Omental fat pad (tissue), 4 donors: ENCODE measurements around the gene ZNF529. TPM values are rescaled to one million over a fixed set of nuclear protein-coding genes. Genes with fewer than 3 reads are reported as not detected.
A peak's percentile ranks its signal among the peaks of the same experiment; 100 is the strongest.

Source experiments
- ATAC-seq: fragments of 150-250 bp; one replicate; pipeline ENCODE4 v1.9.1; 2016; ENCODE audit warnings: mild to moderate bottlenecking, moderate library complexity; ENCODE audit not compliant: low FRiP score
- DNase-seq: peaks from one replicate; pipeline ENCODE4 v3.0.0-alpha.2; 2019; ENCODE audit warnings: low spot score
- total RNA-seq, 4 donors: library from RNA; depleted of rRNA; stranded (reverse); fragments of >200 nt; gene quantifications; one replicate each; pipeline ENCODE4 v1.1.0, GENCODE V29; 2016
- TF ChIP-seq, protein P1 (sequence below), 3 donors: fragments of 450-650 bp; IDR thresholded peaks; one replicate each; pipeline ENCODE4 v1.5.1; 2016 to 2017; ENCODE audit warnings: antibody characterized with exemption in 3 of 3, mild to moderate bottlenecking in 3 of 3, moderate library complexity in 2 of 3

The ZNF529 gene
- total RNA-seq, 4 donors from 2014 or later = 9.8 to 17.1 (median 11.9) TPM

DNA sequence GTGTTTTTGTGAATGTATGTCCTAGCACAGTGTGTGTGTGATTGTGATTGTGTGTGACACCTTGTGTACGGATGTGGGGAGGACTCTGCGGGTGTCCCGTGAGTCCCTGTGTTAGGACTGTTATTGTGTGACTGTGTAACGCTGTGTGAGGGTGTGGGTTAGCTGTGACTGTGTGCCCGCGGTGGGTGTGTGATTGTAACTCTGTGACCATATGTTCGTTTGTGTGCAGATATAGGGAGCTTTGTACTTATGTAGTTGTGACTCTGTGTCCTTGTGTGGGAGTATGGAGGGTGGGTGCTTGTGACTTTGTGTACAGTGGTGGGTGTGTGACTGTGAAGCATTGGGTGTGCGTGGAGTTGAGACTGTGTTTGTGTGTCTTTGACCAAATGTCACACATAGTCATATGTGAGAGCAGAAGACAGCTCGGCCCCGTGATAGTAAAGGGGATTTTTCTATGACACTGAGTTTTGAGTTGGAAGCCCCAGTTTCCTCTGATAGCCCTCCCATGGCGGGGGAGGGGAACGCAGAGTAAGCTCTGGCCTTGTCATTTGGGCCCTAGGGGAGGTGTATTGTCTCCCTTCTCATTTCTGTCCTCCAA lies 44.1 kb downstream of the ZNF529 start:
- no peak for ATAC-seq
- TF ChIP-seq, protein P1, sequence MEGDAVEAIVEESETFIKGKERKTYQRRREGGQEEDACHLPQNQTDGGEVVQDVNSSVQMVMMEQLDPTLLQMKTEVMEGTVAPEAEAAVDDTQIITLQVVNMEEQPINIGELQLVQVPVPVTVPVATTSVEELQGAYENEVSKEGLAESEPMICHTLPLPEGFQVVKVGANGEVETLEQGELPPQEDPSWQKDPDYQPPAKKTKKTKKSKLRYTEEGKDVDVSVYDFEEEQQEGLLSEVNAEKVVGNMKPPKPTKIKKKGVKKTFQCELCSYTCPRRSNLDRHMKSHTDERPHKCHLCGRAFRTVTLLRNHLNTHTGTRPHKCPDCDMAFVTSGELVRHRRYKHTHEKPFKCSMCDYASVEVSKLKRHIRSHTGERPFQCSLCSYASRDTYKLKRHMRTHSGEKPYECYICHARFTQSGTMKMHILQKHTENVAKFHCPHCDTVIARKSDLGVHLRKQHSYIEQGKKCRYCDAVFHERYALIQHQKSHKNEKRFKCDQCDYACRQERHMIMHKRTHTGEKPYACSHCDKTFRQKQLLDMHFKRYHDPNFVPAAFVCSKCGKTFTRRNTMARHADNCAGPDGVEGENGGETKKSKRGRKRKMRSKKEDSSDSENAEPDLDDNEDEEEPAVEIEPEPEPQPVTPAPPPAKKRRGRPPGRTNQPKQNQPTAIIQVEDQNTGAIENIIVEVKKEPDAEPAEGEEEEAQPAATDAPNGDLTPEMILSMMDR (IDR thresholded peaks at IDR 0.05) = no peak

DNA sequence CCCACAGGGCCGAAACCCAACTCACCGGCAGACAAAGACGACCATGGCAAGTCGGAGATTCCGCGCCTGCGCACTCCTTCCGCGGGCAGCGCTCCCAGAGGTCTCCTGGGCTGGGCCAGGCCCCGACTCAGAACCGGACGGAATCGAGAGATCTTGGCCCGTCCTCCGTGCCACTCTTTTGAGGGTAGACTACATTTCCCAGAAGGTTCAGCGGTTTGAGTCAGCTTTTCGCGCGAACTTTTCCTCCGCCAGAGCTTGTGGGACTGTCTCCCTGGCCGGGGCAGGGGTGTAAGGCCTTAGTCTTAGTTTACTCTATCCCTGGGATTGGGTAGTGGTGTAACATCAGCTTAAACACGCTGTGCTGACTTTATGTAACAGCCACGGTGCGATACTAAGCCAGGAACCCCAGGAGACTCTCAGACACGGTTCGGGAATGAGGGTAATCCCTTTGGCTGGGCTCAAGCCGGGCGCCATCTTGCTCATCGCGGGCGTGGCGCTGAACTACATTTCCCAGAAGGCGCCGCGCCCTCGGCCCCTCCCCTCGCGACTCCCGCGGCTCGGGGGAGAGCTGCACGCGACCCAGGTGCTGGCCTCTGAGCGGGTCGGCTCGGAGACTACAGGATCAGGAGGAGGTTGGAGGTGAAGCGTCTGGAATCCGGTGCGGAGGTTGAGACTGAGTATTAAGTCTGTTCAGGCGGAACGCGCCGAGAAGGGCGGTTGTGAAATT lies 44.7 kb downstream of the ZNF529 start, which contains the start of gene ZNF260:
Gene ZNF260, minus strand, starts transcription at position 78 of the 727 bp plus-strand sequence. CDS start 13,033 bp downstream, outside the sequence.
- peak; percentile 99 for ATAC-seq
- TF ChIP-seq, protein P1 (IDR thresholded peaks at IDR 0.05) = no peak

More for the DNA sequence above, 44.1 kb downstream of the ZNF529 start:
- no peak for DNase-seq

DNA sequence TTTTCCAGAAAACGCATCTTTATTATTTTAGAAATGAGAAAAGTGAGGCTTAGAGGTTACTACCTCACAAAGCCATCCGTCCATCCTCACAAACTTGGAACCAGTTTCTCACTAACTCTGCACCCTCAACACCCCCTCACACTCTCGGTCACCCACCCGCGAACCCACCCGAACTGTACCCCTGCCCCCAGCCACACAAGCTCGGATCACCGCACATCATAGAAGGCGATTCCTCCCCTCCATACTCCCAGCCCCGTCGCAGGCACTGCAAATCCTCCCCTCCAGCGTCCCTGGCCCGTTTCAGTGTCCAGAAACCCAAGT lies 45.3 kb downstream of the ZNF529 start:
- no peak for DNase-seq
- ATAC-seq = peak; percentile 25
- TF ChIP-seq, protein P1 (IDR thresholded peaks at IDR 0.05) = no peak

More for the DNA sequence above, 44.7 kb downstream of the ZNF529 start, which contains the start of gene ZNF260:
- peak; percentile 85 for DNase-seq

DNA sequence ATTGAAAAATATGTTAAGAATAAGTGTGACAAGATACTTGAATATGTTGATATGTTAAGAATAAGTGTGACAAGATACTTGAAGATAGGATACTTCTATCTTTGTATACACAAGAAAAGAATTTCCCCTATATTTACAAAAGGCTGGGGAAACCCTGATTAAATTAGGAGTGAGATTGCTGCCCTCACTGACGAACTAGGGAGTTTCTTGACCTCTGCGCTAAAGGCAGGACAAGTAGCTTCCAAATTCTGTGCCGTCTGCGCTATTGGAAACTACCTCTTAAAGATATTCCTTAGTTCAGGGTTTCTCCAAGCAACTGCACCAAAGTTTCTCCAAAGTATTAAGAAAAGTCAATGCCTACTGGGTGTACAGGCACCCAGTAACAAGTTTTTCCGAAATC lies 45.8 kb downstream of the ZNF529 start:
- ATAC-seq = no peak
- TF ChIP-seq, protein P1 (IDR thresholded peaks at IDR 0.05) = no peak
- DNase-seq = no peak

DNA sequence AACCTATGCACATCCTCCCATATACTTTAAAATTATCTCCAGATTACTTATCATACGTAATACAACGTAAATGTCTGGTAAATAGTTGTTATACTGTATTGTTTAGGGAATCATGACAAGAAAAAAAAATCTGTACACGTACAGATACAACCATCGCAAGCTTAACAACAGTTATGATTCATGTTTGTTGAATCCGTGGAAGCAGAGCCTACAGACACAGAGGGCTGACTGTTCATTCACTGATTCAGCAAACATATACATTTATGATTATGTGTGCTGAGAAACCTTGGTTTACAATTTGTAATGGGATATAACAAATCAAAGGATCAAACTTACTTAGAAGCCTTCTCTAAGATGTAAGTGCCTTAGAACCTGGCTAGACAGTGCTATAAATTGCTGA lies 46.5 kb downstream of the ZNF529 start:
- TF ChIP-seq, protein P1 (IDR thresholded peaks at IDR 0.05) = no peak
- ATAC-seq (no peak), DNase-seq (no peak)

DNA sequence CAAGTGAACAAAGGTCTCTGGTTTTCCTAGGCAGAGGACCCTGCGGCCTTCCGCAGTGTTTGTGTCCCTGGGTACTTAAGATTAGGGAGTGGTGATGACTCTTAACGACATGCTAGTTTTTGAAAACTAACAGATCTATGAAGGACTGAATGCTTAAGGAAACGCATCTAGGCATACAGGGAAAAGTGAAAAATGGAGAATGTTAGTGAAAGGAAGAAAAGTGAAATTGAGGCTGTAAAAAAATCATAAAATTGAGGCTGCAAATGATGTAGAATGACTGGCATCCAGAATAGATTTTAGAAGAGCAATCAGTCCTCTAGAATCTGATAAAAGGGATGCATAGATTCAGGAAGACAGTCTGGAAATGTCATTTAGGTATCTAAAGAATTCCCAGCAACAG lies 48.5 kb downstream of the ZNF529 start:
- TF ChIP-seq, protein P1 (IDR thresholded peaks at IDR 0.05) = no peak
- no peak for DNase-seq
- ATAC-seq = no peak
